Neural progenitor cell (in vitro differentiated cells): ENCODE measurements around the gene ZFAND4. TPM values are rescaled to one million over a fixed set of nuclear protein-coding genes. Genes with fewer than 3 reads are reported as not detected.

Experiments
- DNase-seq: peaks from one replicate; pipeline ENCODE4 v3.0.0-alpha.2; 2016; ENCODE audit warnings: low spot score
- H2AFZ ChIP-seq: fragments of 200-600 bp; sonication (generic); replicated peaks from 2 replicates; pipeline ENCODE4 v1.6.1; 2016; ENCODE audit warnings: antibody characterized with exemption
- H3F3A ChIP-seq: fragments of 200-600 bp; sonication (generic); 2 replicates; pipeline ENCODE4 v1.6.1; 2016; ENCODE audit warnings: antibody characterized with exemption, low read depth
- H3K27ac ChIP-seq: fragments of 200-600 bp; sonication (generic); 2 replicates; pipeline ENCODE4 v1.5.1; 2016; ENCODE audit warnings: mild to moderate bottlenecking
- H3K27me3 ChIP-seq: fragments of 200-600 bp; sonication (generic); 2 replicates; pipeline ENCODE4 v1.6.1; 2016; ENCODE audit warnings: mild to moderate bottlenecking, moderate library complexity
- H3K36me3 ChIP-seq: fragments of 200-600 bp; sonication (generic); 2 replicates; pipeline ENCODE4 v1.5.1; 2016
- H3K4me1 ChIP-seq: fragments of 200-600 bp; sonication (generic); 2 replicates; pipeline ENCODE4 v1.6.1; 2016; ENCODE audit warnings: mixed run types
- H3K4me2 ChIP-seq: fragments of 200-600 bp; sonication (generic); 2 replicates; pipeline ENCODE4 v1.6.1; 2016
- H3K4me3 ChIP-seq: fragments of 200-600 bp; sonication (generic); 2 replicates; pipeline ENCODE4 v1.5.1; 2016
- H3K79me2 ChIP-seq: fragments of 200-600 bp; sonication (generic); 2 replicates; pipeline ENCODE4 v1.6.1; 2016; ENCODE audit warnings: low read depth
- H3K9ac ChIP-seq: fragments of 200-600 bp; sonication (generic); 2 replicates; pipeline ENCODE4 v1.6.1; 2016
- H3K9me3 ChIP-seq: fragments of 200-600 bp; sonication (generic); 2 replicates; pipeline ENCODE4 v1.5.1; 2016; ENCODE audit warnings: low read depth
- H4K20me1 ChIP-seq: fragments of 200-600 bp; sonication (generic); 2 replicates; pipeline ENCODE4 v1.6.1; 2016; ENCODE audit warnings: low read depth
- H3K27ac Mint-ChIP-seq: 3 replicates; pipeline ENCODE4 v1.8.0; 2021; ENCODE audit warnings: mixed read lengths
- H3K27me3 Mint-ChIP-seq: 2 replicates; pipeline ENCODE4 v1.8.0; 2022; ENCODE audit warnings: low read depth, mild to moderate bottlenecking, inconsistent platforms, moderate library complexity, mixed read lengths; ENCODE audit not compliant: insufficient read depth
- H3K36me3 Mint-ChIP-seq: 3 replicates; pipeline ENCODE4 v1.8.0; 2021; ENCODE audit warnings: mixed read lengths
- H3K4me1 Mint-ChIP-seq: 3 replicates; pipeline ENCODE4 v1.8.0; 2021; ENCODE audit warnings: mixed read lengths
- H3K4me3 Mint-ChIP-seq: 3 replicates; pipeline ENCODE4 v1.8.0; 2021; ENCODE audit warnings: mild to moderate bottlenecking, moderate library complexity, mixed read lengths
- H3K9me3 Mint-ChIP-seq: 3 replicates; pipeline ENCODE4 v1.8.0; 2020; ENCODE audit warnings: mixed read lengths
- CTCF ChIP-seq: fragments of 200-600 bp; sonication (generic); IDR thresholded peaks from 2 replicates; pipeline ENCODE4 v1.5.1; 2017; ENCODE audit warnings: antibody characterized with exemption, mild to moderate bottlenecking
- EZH2 ChIP-seq: fragments of 200-600 bp; sonication (generic); IDR thresholded peaks from 2 replicates; pipeline ENCODE4 v1.6.1; 2017; ENCODE audit warnings: antibody characterized with exemption, mild to moderate bottlenecking, moderate library complexity
- EZH2phosphoT487 ChIP-seq: fragments of 200-600 bp; sonication (generic); IDR thresholded peaks from 2 replicates; pipeline ENCODE4 v1.6.1; 2017; ENCODE audit warnings: antibody characterized with exemption
- total RNA-seq: library from RNA; depleted of rRNA; stranded (reverse); fragments of >200 nt; gene quantifications from 2 replicates; pipeline ENCODE4 v1.2.3, GENCODE V29; 2015; ENCODE audit warnings: low replicate concordance

The ZFAND4 gene
- total RNA-seq, 1 donor from 2014 or later, result 22.8 TPM

- Histone ChIP-seq H3K79me2 (peaks cover 24% of the 10 kb centered on the region), H3K27ac (no peak overlapping the region), H3K4me2 (no peak overlapping the region), H3K4me1 (peaks cover 8% of the 10 kb centered on the region), H2AFZ (no peak overlapping the region), H3K36me3 (peaks cover 5% of the 10 kb centered on the region), H3K9me3 (no peaks in the 10 kb centered on the region), H3F3A (no peaks in the 10 kb centered on the region), H3K4me3 (no peak overlapping the region), H3K9ac (no peak overlapping the region), H3K27me3 (no peaks in the 10 kb centered on the region), H4K20me1 (no peaks in the 10 kb centered on the region)
- Mint-ChIP-seq H3K27ac (no peak overlapping the region), H3K36me3 (peaks cover 3% of the 10 kb centered on the region), H3K27me3 (peaks cover 4% of the 10 kb centered on the region), H3K4me3 (no peak overlapping the region), H3K9me3 (peaks cover 13% of the 10 kb centered on the region), H3K4me1 (peaks cover 10% of the 10 kb centered on the region)
- DNase-seq, result no peak
- TF ChIP-seq EZH2 (no peak), CTCF (no peak), EZH2phosphoT487 (no peak)
Measured at GRCh38 chr10:45589009-45589408, 83.6 kb downstream of the ZFAND4 start.

DNA sequence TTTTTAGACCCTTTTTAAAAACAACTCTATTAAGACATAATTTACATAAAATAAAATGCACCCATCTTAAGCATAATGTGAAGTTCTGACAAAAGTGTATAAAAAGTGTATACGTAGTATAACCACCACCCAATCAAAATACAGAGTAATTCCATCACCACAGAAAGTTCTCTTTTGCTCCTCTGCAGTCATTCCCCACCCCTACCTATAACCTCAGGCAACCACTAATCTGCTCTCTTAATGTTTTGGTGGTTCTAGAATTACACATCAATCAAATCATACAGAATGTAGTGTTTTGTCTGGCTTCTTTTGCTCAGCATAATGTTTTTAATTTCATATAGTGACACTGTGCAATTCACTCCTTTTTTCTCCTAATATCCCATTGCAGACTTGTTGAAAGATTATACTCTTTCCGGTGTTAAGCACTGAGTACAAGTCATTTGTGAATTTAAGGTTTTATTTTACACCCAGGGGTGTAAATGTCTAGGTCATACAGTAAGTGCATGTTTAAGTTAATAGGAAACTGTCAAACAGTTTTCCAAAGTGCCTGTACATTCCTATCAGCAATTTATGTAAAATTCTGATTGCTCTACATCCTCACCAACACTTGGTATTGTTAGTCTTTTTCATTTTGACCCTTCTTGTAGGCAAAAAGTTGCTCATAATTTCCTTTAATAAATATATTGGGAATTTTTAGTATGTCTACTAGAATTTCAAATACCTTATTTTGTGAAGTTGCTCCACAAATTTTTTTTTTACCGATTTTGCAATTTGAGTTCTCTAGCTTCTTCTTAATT, 86.3 kb downstream of the ZFAND4 start:
- Mint-ChIP-seq H3K27ac (no peak overlapping the region), H3K4me3 (no peak overlapping the region), H3K4me1 (no peaks in the 10 kb centered on the region), H3K9me3 (peaks cover 13% of the 10 kb centered on the region), H3K36me3 (peaks cover 3% of the 10 kb centered on the region), H3K27me3 (no peaks in the 10 kb centered on the region)
- Histone ChIP-seq H3K9ac (no peak overlapping the region), H3F3A (no peaks in the 10 kb centered on the region), H3K4me1 (no peaks in the 10 kb centered on the region), H3K4me2 (no peak overlapping the region), H3K36me3 (peaks cover 5% of the 10 kb centered on the region), H3K27ac (no peak overlapping the region), H3K4me3 (no peak overlapping the region), H3K9me3 (no peaks in the 10 kb centered on the region), H3K79me2 (peaks cover 5% of the 10 kb centered on the region), H4K20me1 (no peaks in the 10 kb centered on the region), H3K27me3 (no peaks in the 10 kb centered on the region), H2AFZ (no peak overlapping the region)
- TF ChIP-seq EZH2, result no peak
- no peak for DNase-seq

- Histone ChIP-seq H3K79me2 (peaks cover 5% of the 10 kb centered on the region), H3K4me1 (no peaks in the 10 kb centered on the region), H3K4me3 (no peak overlapping the region), H2AFZ (no peak overlapping the region), H3K9me3 (no peaks in the 10 kb centered on the region), H3K4me2 (no peak overlapping the region), H3K27me3 (no peaks in the 10 kb centered on the region), H4K20me1 (no peaks in the 10 kb centered on the region), H3K36me3 (peaks cover 5% of the 10 kb centered on the region), H3K27ac (no peak overlapping the region), H3K9ac (no peak overlapping the region), H3F3A (no peaks in the 10 kb centered on the region)
- DNase-seq, result no peak
- Mint-ChIP-seq H3K27me3 (no peaks in the 10 kb centered on the region), H3K4me1 (no peaks in the 10 kb centered on the region), H3K27ac (no peak overlapping the region), H3K4me3 (no peak overlapping the region), H3K9me3 (peaks cover 13% of the 10 kb centered on the region), H3K36me3 (peaks cover 3% of the 10 kb centered on the region)
- TF ChIP-seq CTCF (no peak), EZH2phosphoT487 (no peak), EZH2 (no peak)
Measured at GRCh38 chr10:45585131-45585530, 87.4 kb downstream of the ZFAND4 start.

- TF ChIP-seq CTCF (no peak), EZH2 (no peak), EZH2phosphoT487 (no peak)
- H3K27me3 ChIP-seq, result no peaks in the 10 kb centered on the region
- no peak for DNase-seq
- H3K79me2 ChIP-seq, result peaks cover 11% of the 10 kb centered on the region
- no peak overlapping the region for H3K27ac Mint-ChIP-seq
- H3K9me3 Mint-ChIP-seq, result peaks cover 13% of the 10 kb centered on the region
- no peak overlapping the region for H3K9ac ChIP-seq
- no peaks in the 10 kb centered on the region for H3F3A ChIP-seq
- no peak overlapping the region for H2AFZ ChIP-seq
- no peaks in the 10 kb centered on the region for H3K9me3 ChIP-seq
- no peaks in the 10 kb centered on the region for H3K27me3 Mint-ChIP-seq
- no peaks in the 10 kb centered on the region for H3K36me3 Mint-ChIP-seq
- peaks cover 5% of the 10 kb centered on the region for H3K36me3 ChIP-seq
- H3K4me1 Mint-ChIP-seq, result no peaks in the 10 kb centered on the region
- no peak overlapping the region for H3K4me3 ChIP-seq
- no peaks in the 10 kb centered on the region for H3K4me1 ChIP-seq
- H4K20me1 ChIP-seq, result no peaks in the 10 kb centered on the region
- no peak overlapping the region for H3K4me3 Mint-ChIP-seq
- no peak overlapping the region for H3K27ac ChIP-seq
- H3K4me2 ChIP-seq, result no peak overlapping the region
Measured at GRCh38 chr10:45582386-45582781, 90.2 kb downstream of the ZFAND4 start.
